ENCODE data around the gene TFB2M.

GRCh38 chr1:246517391-246517790 is 48.7 kb downstream of the TFB2M start:
- TF ChIP-seq CHD2 (IDR thresholded peaks at IDR 0.05; ENCODE audit: low read depth, low read length): no peak
- TF ChIP-seq PRPF4 (IDR thresholded peaks at IDR 0.05; ENCODE audit: low read depth, low read length, poor library complexity, severe bottlenecking): no peak
- no peak for TF ChIP-seq ZNF296 (CRISPR knock-in tag; conservative IDR thresholded peaks at IDR 0.05)
- TF ChIP-seq SAFB2 (CRISPR knock-in tag; IDR thresholded peaks at IDR 0.05; ENCODE audit: borderline replicate concordance, low read depth): no peak
- TF ChIP-seq HBP1 (CRISPR knock-in tag; IDR thresholded peaks at IDR 0.05; ENCODE audit: low read depth): no peak
- TF ChIP-seq KDM1A (CRISPR knock-in tag; IDR thresholded peaks at IDR 0.05): no peak
